HG03575 (cell line): ENCODE data around the gene TP73.

Experiments used
- ATAC-seq: cut with Tn5 transposase; IDR thresholded peaks from one replicate; pipeline ENCODE4 v1.9.1; 2021; ENCODE audit not compliant: unreplicated experiment, insufficient number of reproducible peaks, low FRiP score; ENCODE audit errors: extremely low read depth

TP73 gene

GRCh38 chr1:3697104-3697503, 44.8 kb downstream of the TP73 start:
- no peak for ATAC-seq

GRCh38 chr1:3697810-3698209, 45.5 kb downstream of the TP73 start:
- no peak for ATAC-seq

- no peak for ATAC-seq
These were observed 46.5 kb downstream of the TP73 start for GRCh38 chr1:3698660-3699408.

- ATAC-seq, result no peak
These were observed 47.3 kb downstream of the TP73 start for GRCh38 chr1:3699596-3699995.

GRCh38 chr1:3700631-3701030, 48.3 kb downstream of the TP73 start:
- ATAC-seq, result no peak

GRCh38 chr1:3702528-3702927, 50.2 kb downstream of the TP73 start:
- ATAC-seq, result no peak

- ATAC-seq, result no peak
These were observed 50.8 kb downstream of the TP73 start for GRCh38 chr1:3702990-3703728.

- no peak for ATAC-seq
These were observed 51.6 kb downstream of the TP73 start for GRCh38 chr1:3703786-3704371.

- ATAC-seq, result no peak
These were observed 53.1 kb downstream of the TP73 start for GRCh38 chr1:3705341-3705950.

- ATAC-seq, result no peak
These were observed 54.5 kb downstream of the TP73 start for GRCh38 chr1:3706651-3707297.

GRCh38 chr1:3707298-3707938, 55.1 kb downstream of the TP73 start:
- no peak for ATAC-seq

GRCh38 chr1:3707939-3708328, 55.6 kb downstream of the TP73 start:
- no peak for ATAC-seq

GRCh38 chr1:3708791-3709190, 56.5 kb downstream of the TP73 start:
- no peak for ATAC-seq

GRCh38 chr1:3710251-3710650, 57.9 kb downstream of the TP73 start:
- ATAC-seq, result no peak

GRCh38 chr1:3711381-3711779, 59.1 kb downstream of the TP73 start:
- no peak for ATAC-seq

- no peak for ATAC-seq
These were observed 59.6 kb downstream of the TP73 start for GRCh38 chr1:3711780-3712451.

- ATAC-seq, result no peak
These were observed 60.5 kb downstream of the TP73 start for GRCh38 chr1:3712573-3713535.
